Measurements from ENCODE around the gene NR2C2.

The NR2C2 gene

DNA sequence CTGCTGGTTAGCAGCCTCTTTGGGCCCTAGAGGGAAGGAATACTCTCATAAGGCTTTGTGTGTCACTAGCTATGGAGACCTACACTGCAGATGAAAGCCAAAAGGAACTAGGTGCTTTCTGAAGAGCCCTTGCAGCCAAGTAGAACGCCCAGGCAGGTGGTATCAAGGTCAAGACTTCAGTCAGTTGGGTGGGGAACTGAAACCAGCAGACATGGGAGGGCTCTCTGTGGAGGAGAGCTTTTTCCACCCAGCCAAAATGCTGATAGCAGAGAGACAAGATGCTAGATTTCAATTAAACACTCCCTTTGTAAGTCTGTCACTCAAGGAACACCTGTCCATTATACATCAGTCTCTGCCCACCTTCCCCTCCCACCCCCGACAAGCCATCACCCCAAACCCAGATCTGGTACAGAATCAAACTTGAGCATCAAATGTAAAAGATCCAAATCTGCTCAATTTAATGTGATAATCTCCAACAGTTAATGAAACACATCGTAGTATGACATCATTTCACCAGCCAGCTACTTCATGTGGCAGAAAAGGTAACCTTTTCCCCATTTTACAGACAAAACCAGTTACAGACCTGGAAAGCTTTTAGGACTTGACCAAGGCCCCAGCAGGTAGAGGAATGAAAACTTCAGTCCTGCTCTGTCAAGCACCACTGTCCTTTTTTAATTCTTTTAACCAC, 103.2 kb downstream of the NR2C2 start:
- H3K9me3 ChIP-seq (ENCODE audit: insufficient read depth, low read length): no peaks in the 10 kb centered on the region
- no peaks in the 10 kb centered on the region for H3K27me3 ChIP-seq (ENCODE audit: low read length)
- H3K27ac ChIP-seq (ENCODE audit: low read depth, low read length): peak overlapping the region; percentile 83
- H3K4me3 ChIP-seq (ENCODE audit: insufficient read depth, low read length, poor library complexity, severe bottlenecking): no peak overlapping the region
- H3K9ac ChIP-seq (ENCODE audit: low read length): no peak overlapping the region
- peaks cover 38% of the 10 kb centered on the region for H3K36me3 ChIP-seq (ENCODE audit: low read length)
- TF ChIP-seq, protein P1, sequence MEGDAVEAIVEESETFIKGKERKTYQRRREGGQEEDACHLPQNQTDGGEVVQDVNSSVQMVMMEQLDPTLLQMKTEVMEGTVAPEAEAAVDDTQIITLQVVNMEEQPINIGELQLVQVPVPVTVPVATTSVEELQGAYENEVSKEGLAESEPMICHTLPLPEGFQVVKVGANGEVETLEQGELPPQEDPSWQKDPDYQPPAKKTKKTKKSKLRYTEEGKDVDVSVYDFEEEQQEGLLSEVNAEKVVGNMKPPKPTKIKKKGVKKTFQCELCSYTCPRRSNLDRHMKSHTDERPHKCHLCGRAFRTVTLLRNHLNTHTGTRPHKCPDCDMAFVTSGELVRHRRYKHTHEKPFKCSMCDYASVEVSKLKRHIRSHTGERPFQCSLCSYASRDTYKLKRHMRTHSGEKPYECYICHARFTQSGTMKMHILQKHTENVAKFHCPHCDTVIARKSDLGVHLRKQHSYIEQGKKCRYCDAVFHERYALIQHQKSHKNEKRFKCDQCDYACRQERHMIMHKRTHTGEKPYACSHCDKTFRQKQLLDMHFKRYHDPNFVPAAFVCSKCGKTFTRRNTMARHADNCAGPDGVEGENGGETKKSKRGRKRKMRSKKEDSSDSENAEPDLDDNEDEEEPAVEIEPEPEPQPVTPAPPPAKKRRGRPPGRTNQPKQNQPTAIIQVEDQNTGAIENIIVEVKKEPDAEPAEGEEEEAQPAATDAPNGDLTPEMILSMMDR (IDR thresholded peaks at IDR 0.05; ENCODE audit: insufficient read depth, low read length, poor library complexity, severe bottlenecking): no peak
- H3K4me2 ChIP-seq (ENCODE audit: low read depth, low read length, poor library complexity, severe bottlenecking): peak overlapping the region; percentile 37
- H3F3A ChIP-seq (ENCODE audit: insufficient read depth): peaks cover 30% of the 10 kb centered on the region
- H2AFZ ChIP-seq (ENCODE audit: low read depth, low read length, severe bottlenecking): no peak overlapping the region
- no peaks in the 10 kb centered on the region for H3K9me2 ChIP-seq (replicated peaks; ENCODE audit: insufficient read depth, low read length)
- H3K79me2 ChIP-seq (ENCODE audit: insufficient read depth, low read length): peaks cover 51% of the 10 kb centered on the region
- H4K20me1 ChIP-seq (ENCODE audit: low read depth, low read length): peaks cover 7% of the 10 kb centered on the region; the same call in 1 of the 2 replicates

GRCh38 chr3:15051531-15051930, 104.1 kb downstream of the NR2C2 start:
- Histone ChIP-seq H2AFZ (ENCODE audit: low read depth, low read length, severe bottlenecking) (no peak overlapping the region), H3K9me3 (ENCODE audit: insufficient read depth, low read length) (no peaks in the 10 kb centered on the region), H3K36me3 (ENCODE audit: low read length) (peaks cover 43% of the 10 kb centered on the region), H3K4me2 (ENCODE audit: low read depth, low read length, poor library complexity, severe bottlenecking) (peak overlapping the region; percentile 37), H4K20me1 (ENCODE audit: low read depth, low read length) (peaks cover 7% of the 10 kb centered on the region; the same call in 1 of the 2 replicates), H3K9me2 (replicated peaks; ENCODE audit: insufficient read depth, low read length) (no peaks in the 10 kb centered on the region), H3F3A (ENCODE audit: insufficient read depth) (peaks cover 30% of the 10 kb centered on the region), H3K9ac (ENCODE audit: low read length) (no peak overlapping the region), H3K27me3 (ENCODE audit: low read length) (no peaks in the 10 kb centered on the region), H3K4me3 (ENCODE audit: insufficient read depth, low read length, poor library complexity, severe bottlenecking) (no peak overlapping the region), H3K79me2 (ENCODE audit: insufficient read depth, low read length) (peaks cover 61% of the 10 kb centered on the region), H3K27ac (ENCODE audit: low read depth, low read length) (peak overlapping the region; percentile 83)
- TF ChIP-seq, protein P1 (IDR thresholded peaks at IDR 0.05; ENCODE audit: insufficient read depth, low read length, poor library complexity, severe bottlenecking): peak; percentile 53
- no peak for TF ChIP-seq EZH2phosphoT487 (conservative IDR thresholded peaks at IDR 0.05; ENCODE audit: low read length)

DNA sequence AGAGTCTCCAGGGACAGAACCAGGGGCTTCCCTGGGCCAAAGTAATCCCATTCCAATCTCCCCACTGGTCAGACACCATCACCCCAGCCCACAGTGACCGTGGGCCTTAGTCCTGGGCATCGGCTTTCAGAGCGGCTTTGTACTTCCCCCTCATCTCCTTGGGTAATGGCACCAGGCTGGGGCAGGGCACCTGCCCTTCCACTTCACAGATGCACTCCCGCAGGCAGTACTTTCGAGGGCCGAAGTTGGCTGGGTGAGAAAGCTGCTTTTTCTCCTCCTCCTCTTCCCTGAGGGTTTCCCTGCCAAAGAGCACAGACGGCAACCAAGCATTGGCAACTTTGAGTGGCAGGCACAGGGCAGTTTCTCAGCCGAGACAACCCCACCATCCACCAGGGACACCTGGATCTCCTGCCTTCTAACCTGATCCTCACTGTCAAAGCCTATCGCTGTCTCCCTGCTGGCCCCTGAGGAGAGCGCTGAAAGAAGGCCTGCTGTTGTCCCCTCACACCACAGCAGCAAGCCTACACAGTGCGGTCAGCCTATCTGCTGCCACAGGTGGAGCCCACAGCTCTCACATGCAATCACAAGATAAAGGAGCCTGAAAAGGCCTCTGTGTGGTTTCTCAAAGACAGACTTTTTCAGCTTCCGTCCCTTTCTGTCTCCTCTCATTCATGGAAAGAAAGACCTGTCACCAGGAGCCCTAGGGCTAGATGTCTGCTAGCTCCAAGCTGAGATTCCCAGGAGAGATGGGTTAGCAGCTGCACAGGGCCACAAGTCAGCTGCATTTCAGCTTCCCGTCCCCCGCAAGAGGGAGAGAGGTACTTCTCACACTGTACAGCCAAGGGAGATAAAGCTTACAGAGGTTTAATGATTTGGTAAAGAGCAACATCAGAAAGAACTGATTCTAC, 105.2 kb downstream of the NR2C2 start:
- H3K36me3 ChIP-seq (ENCODE audit: low read length): peaks cover 34% of the 10 kb centered on the region
- H3F3A ChIP-seq (ENCODE audit: insufficient read depth): peaks cover 30% of the 10 kb centered on the region
- no peaks in the 10 kb centered on the region for H3K9me2 ChIP-seq (replicated peaks; ENCODE audit: insufficient read depth, low read length)
- H2AFZ ChIP-seq (ENCODE audit: low read depth, low read length, severe bottlenecking): no peak overlapping the region
- no peak overlapping the region; the same call in 1 of the 2 replicates for H3K27ac ChIP-seq (ENCODE audit: low read depth, low read length)
- TF ChIP-seq, protein P1 (IDR thresholded peaks at IDR 0.05; ENCODE audit: insufficient read depth, low read length, poor library complexity, severe bottlenecking): no peak
- no peak for TF ChIP-seq EZH2phosphoT487 (conservative IDR thresholded peaks at IDR 0.05; ENCODE audit: low read length)
- H4K20me1 ChIP-seq (ENCODE audit: low read depth, low read length): peaks cover 7% of the 10 kb centered on the region; the same call in 1 of the 2 replicates
- H3K4me2 ChIP-seq (ENCODE audit: low read depth, low read length, poor library complexity, severe bottlenecking): no peak overlapping the region
- H3K79me2 ChIP-seq (ENCODE audit: insufficient read depth, low read length): peaks cover 72% of the 10 kb centered on the region
- H3K4me3 ChIP-seq (ENCODE audit: insufficient read depth, low read length, poor library complexity, severe bottlenecking): no peak overlapping the region
- H3K27me3 ChIP-seq (ENCODE audit: low read length): no peaks in the 10 kb centered on the region
- H3K9me3 ChIP-seq (ENCODE audit: insufficient read depth, low read length): no peaks in the 10 kb centered on the region
- H3K9ac ChIP-seq (ENCODE audit: low read length): no peak overlapping the region
